Measurements from ENCODE around the gene FAM78A.

DNA sequence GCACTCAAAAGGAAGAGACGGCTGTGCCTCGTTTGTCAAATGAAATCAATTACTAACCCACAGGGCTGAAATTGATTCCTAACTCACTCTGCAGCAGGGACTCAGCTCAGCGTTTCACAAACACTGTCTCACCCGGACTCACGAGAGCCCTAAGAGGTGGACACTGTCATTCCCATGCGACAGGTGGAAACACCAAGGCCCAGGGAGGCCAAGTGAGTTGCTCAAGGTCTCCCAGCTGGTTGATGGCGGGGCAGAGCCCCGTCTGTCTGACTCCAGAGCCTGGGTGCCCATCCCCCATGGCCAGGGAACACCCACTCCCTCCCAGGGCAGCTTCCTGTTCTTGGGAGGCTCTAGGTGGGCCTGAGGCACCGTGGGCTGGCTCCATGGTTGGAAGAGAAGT is 11.9 kb upstream of the FAM78A start:
- TF ChIP-seq, protein P1, sequence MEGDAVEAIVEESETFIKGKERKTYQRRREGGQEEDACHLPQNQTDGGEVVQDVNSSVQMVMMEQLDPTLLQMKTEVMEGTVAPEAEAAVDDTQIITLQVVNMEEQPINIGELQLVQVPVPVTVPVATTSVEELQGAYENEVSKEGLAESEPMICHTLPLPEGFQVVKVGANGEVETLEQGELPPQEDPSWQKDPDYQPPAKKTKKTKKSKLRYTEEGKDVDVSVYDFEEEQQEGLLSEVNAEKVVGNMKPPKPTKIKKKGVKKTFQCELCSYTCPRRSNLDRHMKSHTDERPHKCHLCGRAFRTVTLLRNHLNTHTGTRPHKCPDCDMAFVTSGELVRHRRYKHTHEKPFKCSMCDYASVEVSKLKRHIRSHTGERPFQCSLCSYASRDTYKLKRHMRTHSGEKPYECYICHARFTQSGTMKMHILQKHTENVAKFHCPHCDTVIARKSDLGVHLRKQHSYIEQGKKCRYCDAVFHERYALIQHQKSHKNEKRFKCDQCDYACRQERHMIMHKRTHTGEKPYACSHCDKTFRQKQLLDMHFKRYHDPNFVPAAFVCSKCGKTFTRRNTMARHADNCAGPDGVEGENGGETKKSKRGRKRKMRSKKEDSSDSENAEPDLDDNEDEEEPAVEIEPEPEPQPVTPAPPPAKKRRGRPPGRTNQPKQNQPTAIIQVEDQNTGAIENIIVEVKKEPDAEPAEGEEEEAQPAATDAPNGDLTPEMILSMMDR (IDR thresholded peaks at IDR 0.05 in 8 of 11, conservative IDR thresholded peaks at IDR 0.05 in 3 of 11), result no peak
- TF ChIP-seq POLR2A (IDR thresholded peaks at IDR 0.05), result no peak

Measured in spleen (tissue), 7 donors.